ENCODE data around the gene PIK3R2.
"Not testable (repeated sequence)": the region's sequence is repeated elsewhere in the genome, so short reads cannot be mapped to it uniquely, and the experiment has no call there.

PIK3R2 gene

GRCh38 chr19:18205200-18205892 is 52.4 kb downstream of the PIK3R2 start:
- DNase-seq = peak; percentile 59

- no peak for DNase-seq
Measured at GRCh38 chr19:18206018-18206417, 53.1 kb downstream of the PIK3R2 start.

GRCh38 chr19:18208098-18208951 is 55.4 kb downstream of the PIK3R2 start:
- DNase-seq = peak; percentile 58

- not testable (repeated sequence) for DNase-seq
Measured at GRCh38 chr19:18209912-18210311, 56.9 kb downstream of the PIK3R2 start.

- no peak for DNase-seq
Measured at GRCh38 chr19:18211683-18212082, 58.7 kb downstream of the PIK3R2 start.

GRCh38 chr19:18214779-18215433 is 61.9 kb downstream of the PIK3R2 start:
- DNase-seq = no peak

GRCh38 chr19:18216789-18217188 is 63.8 kb downstream of the PIK3R2 start:
- DNase-seq = no peak

- DNase-seq = no peak
Measured at GRCh38 chr19:18218159-18218558, 65.2 kb downstream of the PIK3R2 start.

- no peak for DNase-seq
Measured at GRCh38 chr19:18218600-18218999, 65.6 kb downstream of the PIK3R2 start.

All from activated CD8-positive, alpha-beta memory T cell treated with anti-CD3 and anti-CD28 coated beads, Interleukin-2, amount 50 U/mL, for 4 hours (primary cell).